GM21447 (cell line): Measurements from ENCODE around the gene TBX4.
"Not testable (repeated sequence)": the region's sequence is repeated elsewhere in the genome, so short reads cannot be mapped to it uniquely, and the experiment has no call there.

Experiments
- ATAC-seq: cut with Tn5 transposase; IDR thresholded peaks from one replicate; pipeline ENCODE4 v1.9.1; 2021; ENCODE audit not compliant: unreplicated experiment

TBX4 gene

GRCh38 chr17:61427567-61427966 lies 24.7 kb upstream of the TBX4 start:
- no peak for ATAC-seq

GRCh38 chr17:61429274-61429673 lies 22.9 kb upstream of the TBX4 start:
- no peak for ATAC-seq

- not testable (repeated sequence) for ATAC-seq
Observed at GRCh38 chr17:61429831-61430230, 22.4 kb upstream of the TBX4 start.

- ATAC-seq: no peak
Observed at GRCh38 chr17:61431594-61432311, 20.5 kb upstream of the TBX4 start.

GRCh38 chr17:61436273-61436672 lies 15.9 kb upstream of the TBX4 start:
- no peak for ATAC-seq

- no peak for ATAC-seq
Observed at GRCh38 chr17:61436995-61437704, 15.1 kb upstream of the TBX4 start.

GRCh38 chr17:61440697-61441096 lies 11.5 kb upstream of the TBX4 start:
- no peak for ATAC-seq

GRCh38 chr17:61441507-61441906 lies 10.7 kb upstream of the TBX4 start:
- ATAC-seq: not testable (repeated sequence)

- no peak for ATAC-seq
Observed at GRCh38 chr17:61442136-61442775, 10.0 kb upstream of the TBX4 start.

GRCh38 chr17:61442878-61443474 lies 9.2 kb upstream of the TBX4 start:
- ATAC-seq: no peak

- no peak for ATAC-seq
Observed at GRCh38 chr17:61443475-61443882, 8.7 kb upstream of the TBX4 start.

GRCh38 chr17:61444075-61444474 lies 8.1 kb upstream of the TBX4 start:
- no peak for ATAC-seq

GRCh38 chr17:61444831-61445230 lies 7.4 kb upstream of the TBX4 start:
- ATAC-seq: no peak

GRCh38 chr17:61447358-61447757 lies 4.9 kb upstream of the TBX4 start:
- no peak for ATAC-seq

- ATAC-seq: no peak
Observed at GRCh38 chr17:61448042-61448441, 4.2 kb upstream of the TBX4 start.

- ATAC-seq: not testable (repeated sequence)
Observed at GRCh38 chr17:61449140-61449539, 3.1 kb upstream of the TBX4 start.

- no peak for ATAC-seq
Observed at GRCh38 chr17:61449707-61450640, 2.2 kb upstream of the TBX4 start.

GRCh38 chr17:61450641-61451537 lies 1.3 kb upstream of the TBX4 start:
- no peak for ATAC-seq

GRCh38 chr17:61451538-61452300 lies 503 bp upstream of the TBX4 start:
- no peak for ATAC-seq
